GM18951 (cell line): ENCODE results near the gene GMCL1.
A peak's percentile ranks its signal among the peaks of the same experiment; 100 is the strongest.

ENCODE experiments used
- POLR2A ChIP-seq: IDR thresholded peaks from 4 replicates; pipeline ENCODE4 v1.6.1; 2011; ENCODE audit warnings: mild to moderate bottlenecking; ENCODE audit not compliant: insufficient read length, insufficient read depth; ENCODE audit errors: extremely low read depth
- in situ Hi-C: fragments of 300-500 bp; cut with MboI; formaldehyde crosslinking; loops from one replicate; pipeline ENCODE4 v1.12.0; 2022; ENCODE audit warnings: low sequenced_read_pairs, mixed read lengths, inconsistent platforms; ENCODE audit not compliant: unreplicated experiment

The GMCL1 gene

GRCh38 chr2:69902213-69902922 lies 72.9 kb downstream of the GMCL1 start:
- TF ChIP-seq POLR2A, result no peak
- in situ Hi-C loops, result loop anchor here (10.0 kb wide), 1 partner anchor 392 kb away; the partner anchor contains the start of gene SNRPG

DNA sequence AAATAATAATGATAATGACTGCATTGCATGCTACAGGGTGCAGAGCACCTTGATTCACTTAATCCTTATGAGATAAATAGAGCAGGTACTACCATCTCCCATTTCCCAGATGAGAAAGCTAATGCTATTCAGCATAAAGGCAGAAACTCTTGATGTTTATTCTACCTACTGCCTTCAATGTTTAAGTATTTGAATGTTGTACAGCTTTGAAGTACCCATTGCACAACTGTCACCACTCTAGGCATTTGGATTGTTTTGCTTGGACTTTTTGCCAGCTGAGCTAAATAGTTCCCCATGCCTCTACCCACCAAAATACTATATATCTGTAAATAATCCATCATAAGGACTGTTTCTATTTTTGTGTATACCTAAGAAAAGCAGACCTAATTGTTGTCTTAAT lies 77.8 kb downstream of the GMCL1 start:
- in situ Hi-C loops, result loop anchor here (10.0 kb wide), 1 partner anchor 388 kb away; the partner anchor contains the start of gene SNRPG
- TF ChIP-seq POLR2A, result no peak

GRCh38 chr2:69911985-69912563 lies 82.6 kb downstream of the GMCL1 start:
- in situ Hi-C loops, result loop anchor here (5.0 to 10.0 kb wide), 2 partner anchors 163 to 235 kb away; no protein-coding TSS in a partner anchor
- TF ChIP-seq POLR2A, result no peak

DNA sequence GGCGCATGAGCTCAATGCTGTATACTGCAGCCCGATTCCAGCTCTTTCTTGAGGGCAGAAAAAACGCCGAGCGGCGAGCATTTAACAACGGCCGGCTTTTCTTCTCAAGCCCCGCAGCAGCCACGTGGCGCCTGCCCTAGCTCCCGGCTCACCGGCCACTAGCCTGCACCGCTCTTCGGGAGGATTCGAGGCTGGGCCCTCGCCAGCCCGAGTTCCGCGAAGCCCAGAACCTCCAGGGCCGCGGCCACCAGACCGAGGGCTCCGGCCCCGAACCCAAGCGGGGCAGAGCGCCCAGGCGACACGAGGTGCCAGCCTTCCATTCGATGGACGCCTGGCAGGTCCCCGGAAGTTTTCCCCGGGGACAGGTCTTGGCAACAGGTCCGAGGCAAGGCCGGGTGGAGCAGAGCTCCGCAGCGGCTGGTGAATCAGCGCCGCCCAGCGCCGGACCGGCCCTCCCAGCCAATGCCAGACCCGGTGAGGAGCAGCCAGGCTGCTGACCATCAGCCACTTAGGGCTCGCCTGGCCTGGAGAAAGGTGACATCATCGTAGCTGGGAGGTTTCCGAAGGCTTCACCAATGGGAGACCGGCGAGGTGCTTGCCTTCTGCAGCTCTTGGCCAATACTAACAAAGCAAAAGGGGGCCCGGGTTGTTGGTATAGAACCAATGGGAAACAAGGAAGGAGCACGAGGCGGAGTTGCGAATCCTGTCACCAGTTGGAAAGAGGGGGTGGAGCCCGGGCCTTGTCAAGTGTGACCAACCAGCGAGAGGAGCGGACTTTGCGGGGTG lies 84.9 kb downstream of the GMCL1 start:
- TF ChIP-seq POLR2A, result peak; percentile 77
- in situ Hi-C loops, result loop anchor here (5.0 to 10.0 kb wide), 2 partner anchors 160 to 233 kb away; no protein-coding TSS in a partner anchor

DNA sequence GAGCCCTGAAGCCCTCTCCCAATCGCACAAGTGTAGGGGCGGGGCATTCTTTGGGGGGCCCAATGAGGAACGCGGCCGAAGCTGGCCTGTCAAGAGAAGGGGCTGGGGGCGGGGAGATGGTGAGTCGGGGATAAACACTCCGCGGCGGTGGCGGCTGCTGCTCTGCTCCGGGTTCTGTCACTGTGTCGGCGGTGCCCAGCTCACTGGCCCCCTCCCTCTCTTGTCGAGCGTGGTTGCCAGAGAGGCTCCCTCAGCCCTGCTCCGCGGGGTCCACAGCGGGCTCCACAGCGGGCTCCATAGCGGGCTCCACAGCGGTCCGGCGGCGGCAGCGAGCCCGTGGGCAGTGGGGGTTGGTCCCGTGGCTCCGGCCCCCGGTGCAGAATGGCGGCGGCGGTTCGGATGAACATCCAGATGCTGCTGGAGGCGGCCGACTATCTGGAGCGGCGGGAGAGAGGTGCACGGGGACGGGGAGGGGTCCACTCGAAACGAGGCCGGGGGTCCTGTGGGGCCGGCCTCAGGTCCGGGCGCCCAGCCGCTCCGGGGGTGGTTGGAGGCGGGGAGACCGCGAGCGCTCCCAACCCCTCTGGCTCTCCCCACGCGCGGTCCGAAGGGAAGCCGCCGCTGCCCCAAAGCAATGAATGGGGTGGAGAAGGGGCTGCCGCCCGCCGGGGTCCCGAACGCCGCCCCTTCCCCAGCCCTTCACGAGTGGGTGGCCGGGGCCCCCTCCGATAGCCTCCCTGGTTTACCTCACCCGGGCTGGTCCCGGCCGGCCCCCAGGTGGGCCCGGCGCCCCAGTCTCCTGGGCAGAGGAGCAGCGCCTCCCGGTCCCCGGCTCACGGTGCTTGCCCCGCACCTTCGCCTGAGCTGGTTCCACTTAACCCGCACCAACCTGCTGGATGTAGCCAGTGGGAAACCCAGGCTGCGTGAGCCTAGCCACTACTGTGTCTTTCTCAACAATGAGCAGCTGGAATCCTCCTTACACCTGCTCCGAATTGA lies 85.8 kb downstream of the GMCL1 start, which contains the start of gene MXD1:
Gene MXD1 (plus strand): TSS at position 160 of the 996 bp plus-strand sequence. CDS start 222 bp downstream, at position 382.
- TF ChIP-seq POLR2A, result peak; percentile 72
- in situ Hi-C loops, result loop anchor here (5.0 to 10.0 kb wide), 2 partner anchors 160 to 232 kb away; no protein-coding TSS in a partner anchor

DNA sequence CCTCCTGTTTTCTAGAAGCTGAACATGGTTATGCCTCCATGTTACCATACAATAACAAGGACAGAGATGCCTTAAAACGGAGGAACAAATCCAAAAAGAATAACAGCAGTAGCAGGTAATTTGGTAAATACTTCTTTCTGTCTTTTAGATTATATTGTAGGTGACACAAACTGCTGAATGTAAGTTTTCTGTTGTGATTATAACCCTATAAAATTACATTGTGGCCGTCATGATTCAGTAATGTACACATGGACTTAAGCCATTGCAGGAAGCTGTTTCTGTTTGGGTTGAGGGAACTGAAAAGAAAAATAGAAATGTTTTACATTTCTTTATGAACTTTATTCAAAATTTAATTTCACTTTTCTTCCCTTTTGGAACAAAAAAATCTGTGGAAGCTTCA lies 86.6 kb downstream of the GMCL1 start:
- TF ChIP-seq POLR2A, result no peak
- in situ Hi-C loops, result loop anchor here (10.0 kb wide), 1 partner anchor 159 kb away; no protein-coding TSS in a partner anchor

DNA sequence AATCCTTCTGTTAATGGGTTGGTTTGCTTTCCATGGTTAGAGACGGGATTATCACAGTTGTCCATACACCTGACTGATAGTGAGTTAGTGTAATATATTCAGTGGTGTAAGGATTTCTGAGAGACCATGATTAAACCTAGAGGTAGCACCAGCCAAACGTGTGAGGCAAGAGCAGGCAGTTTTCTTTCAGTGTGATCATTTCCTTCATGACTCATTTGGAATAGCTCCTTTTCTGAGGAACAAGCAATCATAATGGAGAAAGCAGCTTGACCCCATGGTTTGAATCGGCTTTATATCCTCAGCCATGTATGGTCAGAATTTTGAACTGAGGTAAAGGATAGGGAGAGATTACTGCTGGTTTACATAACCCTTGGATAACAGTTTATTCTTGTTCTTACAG lies 88.4 kb downstream of the GMCL1 start:
- in situ Hi-C loops, result loop anchor here (10.0 kb wide), 1 partner anchor 157 kb away; no protein-coding TSS in a partner anchor
- TF ChIP-seq POLR2A, result no peak

DNA sequence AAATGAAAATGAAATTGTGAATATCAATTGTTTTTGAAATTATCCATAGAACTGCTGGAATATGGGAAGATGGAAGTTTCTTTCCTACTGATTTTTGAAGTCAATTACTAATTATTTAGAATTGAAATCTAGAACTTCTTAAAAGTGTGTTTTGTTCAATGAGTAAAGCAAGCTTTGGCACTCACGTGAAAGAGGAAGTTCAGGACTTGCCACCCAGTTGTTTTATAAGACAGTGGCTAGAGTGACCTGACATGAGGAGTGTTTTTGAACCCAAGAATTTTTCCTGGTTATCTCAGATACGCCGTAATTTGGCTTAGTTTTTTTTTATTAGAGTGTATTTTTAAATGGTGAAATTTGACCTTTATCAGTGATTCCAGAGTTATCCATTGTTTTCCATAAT lies 88.9 kb downstream of the GMCL1 start:
- in situ Hi-C loops, result loop anchor here (10.0 kb wide), 1 partner anchor 156 kb away; no protein-coding TSS in a partner anchor
- no peak for TF ChIP-seq POLR2A

GRCh38 chr2:69923116-69923515 lies 93.7 kb downstream of the GMCL1 start:
- TF ChIP-seq POLR2A, result no peak
- in situ Hi-C loops, result no loop called here

- in situ Hi-C loops, result no loop called here
- TF ChIP-seq POLR2A, result no peak
These were observed 97.5 kb downstream of the GMCL1 start for GRCh38 chr2:69926849-69927515.
